Dermis microvascular lymphatic vessel endothelial cell (primary cell): Measurements from ENCODE around the gene VAMP4. TPM values are rescaled to one million over a fixed set of nuclear protein-coding genes. Genes with fewer than 3 reads are reported as not detected.

Source experiments
- DNase-seq, 2 donors: peaks; one replicate each; pipeline versions ENCODE4 v3.0.0 to v3.0.0-alpha.2; 2010; ENCODE audit warnings: low read depth in 2 of 2
- total RNA-seq: library from RNA; depleted of rRNA; stranded (reverse); fragments of >200 nt; gene quantifications from 2 replicates; pipeline ENCODE4 v1.2.1, GENCODE V29; 2014

Gene VAMP4, protein sequence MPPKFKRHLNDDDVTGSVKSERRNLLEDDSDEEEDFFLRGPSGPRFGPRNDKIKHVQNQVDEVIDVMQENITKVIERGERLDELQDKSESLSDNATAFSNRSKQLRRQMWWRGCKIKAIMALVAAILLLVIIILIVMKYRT
- total RNA-seq: 3.1 and 4.9 TPM in 2 replicates

DNA sequence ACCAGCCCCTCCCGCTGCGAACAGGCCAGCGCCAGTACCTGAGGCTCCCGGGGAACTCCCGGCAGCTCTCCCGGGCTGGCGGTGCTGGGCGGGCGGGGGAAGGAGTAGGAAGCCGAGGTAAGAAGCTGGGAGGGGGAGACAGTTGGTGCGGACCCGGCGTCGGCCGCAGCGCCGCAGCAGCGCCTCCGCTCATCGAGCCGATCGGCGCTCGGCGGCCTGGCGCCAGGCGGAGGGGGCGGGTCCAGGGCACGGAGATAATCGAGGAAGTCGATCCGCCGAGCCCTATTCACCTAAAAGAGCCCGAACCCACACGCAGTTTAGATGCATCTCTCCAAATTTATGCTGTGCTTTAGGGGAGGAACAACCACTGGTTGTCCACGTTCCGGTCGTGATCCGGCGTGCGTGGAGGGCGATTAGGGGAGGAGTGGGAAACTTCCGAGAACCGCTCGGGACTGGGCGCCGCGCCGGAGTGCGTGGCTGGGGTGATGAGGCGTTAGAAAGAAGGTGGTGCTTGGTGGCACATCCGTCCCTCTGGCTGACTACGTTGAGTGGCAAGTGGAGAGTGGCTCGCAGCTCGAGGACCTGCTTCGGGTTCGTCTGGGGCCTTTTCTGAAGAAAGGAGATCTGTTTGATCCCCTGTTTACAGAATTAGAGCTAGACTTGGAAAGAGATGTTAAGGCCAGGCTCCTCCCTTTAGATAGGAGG lies at the start of gene VAMP4:
VAMP4 (minus strand) TSS at position 194 of the 705 bp plus-strand sequence. CDS start 3,651 bp downstream, outside the sequence.
- DNase-seq: peak; percentile 52 to 89

DNA sequence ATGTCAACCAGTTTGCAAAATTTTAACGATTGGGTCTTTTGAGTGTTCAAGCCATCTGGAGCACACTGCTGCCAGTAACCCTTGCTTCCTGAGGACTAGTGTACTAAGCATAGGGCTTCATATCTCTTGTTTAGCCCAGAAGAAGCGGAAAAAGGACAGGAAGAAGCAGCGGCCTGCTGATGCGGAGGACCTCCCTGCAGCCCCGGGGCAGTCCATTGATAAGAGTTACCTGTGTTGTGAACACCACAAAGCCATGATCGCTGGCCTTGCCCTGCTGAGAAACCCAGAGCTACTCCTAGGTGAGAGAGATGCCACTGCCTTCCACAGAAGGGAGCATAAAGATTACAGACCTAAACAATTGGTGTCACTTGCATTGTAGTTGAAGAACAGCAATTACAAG lies 48.5 kb upstream of the VAMP4 start:
- no peak for DNase-seq

- no peak for DNase-seq
Measured at GRCh38 chr1:171788696-171789095, 46.8 kb upstream of the VAMP4 start.

DNA sequence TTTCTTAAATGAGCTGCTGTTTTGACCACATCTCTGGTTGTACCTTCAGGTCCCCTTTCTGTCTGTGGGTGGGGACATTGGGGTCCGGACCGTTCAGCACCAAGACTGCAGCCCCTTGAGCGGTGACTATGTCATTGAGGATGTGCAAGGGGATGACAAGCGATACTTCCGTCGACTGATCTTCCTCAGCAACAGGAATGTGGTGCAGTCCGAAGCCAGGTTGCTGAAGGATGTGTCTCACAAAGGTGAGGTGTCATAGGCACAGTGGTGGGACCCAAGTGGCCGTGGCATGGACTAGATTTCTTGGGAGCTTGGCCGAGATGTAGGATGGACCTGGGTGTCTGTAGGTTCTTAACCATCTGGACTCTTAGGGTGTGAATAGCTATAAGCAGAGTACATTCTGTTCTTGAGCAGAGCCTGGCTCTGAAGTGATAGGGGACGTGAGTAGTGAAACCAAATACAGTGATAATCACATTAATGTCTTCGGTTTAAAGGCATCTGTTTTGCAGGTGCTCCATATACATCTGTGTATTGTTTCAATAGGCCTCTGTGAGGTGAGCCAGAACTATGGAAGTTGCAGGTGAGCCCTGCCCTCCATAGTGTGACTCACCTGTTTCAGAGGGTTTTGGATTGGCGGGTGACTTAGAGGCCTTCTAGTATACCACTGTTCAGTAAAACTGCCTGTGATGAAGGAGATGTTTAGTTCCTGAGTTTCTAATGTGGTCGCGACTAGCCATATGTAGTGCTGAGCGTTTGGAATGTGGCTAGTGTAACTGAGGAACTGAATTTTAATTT lies 46.0 kb upstream of the VAMP4 start:
- no peak for DNase-seq

- DNase-seq: no peak
Measured at GRCh38 chr1:171786534-171786933, 44.7 kb upstream of the VAMP4 start.

DNA sequence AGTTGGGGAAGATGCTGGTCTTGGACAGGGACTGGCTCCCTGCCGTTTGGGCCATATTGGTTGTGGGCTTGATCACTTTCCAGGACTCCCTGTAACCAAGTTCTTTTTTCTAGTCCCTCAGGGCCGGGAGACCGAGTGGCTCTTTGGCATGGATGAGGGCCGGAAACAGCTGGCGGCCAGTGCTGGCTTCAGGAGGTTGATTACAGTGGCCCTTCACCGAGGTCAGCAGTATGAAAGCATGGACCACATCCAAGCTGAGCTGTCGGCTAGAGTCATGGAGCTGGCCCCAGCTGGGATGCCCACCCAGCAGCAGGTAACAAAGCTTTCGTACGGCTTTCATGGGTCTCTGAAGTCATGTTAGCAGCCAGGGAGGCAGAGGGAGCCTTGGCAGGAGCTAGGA lies 43.9 kb upstream of the VAMP4 start:
- DNase-seq: peak; percentile 47 to 69

GRCh38 chr1:171784784-171785183 lies 42.9 kb upstream of the VAMP4 start:
- DNase-seq: no peak

DNA sequence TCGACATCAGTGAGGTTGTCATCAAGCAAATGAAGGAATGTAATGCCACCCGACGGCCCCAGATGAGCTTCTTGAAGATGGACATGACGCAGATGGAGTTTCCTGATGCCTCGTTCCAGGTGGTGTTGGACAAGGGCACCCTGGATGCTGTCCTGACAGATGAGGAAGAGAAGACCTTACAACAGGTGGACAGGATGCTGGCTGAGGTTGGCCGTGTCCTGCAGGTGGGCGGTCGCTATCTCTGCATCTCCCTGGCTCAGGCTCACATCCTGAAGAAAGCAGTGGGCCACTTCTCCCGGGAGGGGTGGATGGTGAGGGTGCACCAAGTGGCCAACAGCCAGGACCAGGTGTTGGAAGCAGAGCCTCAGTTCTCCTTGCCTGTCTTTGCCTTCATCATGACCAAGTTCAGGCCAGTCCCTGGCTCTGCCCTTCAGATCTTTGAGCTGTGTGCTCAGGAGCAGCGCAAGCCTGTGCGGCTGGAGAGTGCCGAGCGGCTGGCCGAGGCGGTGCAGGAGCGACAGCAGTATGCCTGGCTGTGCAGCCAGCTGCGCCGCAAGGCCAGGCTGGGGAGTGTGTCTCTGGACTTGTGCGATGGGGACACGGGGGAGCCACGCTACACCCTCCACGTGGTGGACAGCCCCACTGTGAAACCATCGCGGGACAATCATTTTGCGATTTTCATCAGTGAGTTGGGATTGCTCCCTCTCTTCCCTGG lies 42.1 kb upstream of the VAMP4 start:
- DNase-seq: no peak

DNA sequence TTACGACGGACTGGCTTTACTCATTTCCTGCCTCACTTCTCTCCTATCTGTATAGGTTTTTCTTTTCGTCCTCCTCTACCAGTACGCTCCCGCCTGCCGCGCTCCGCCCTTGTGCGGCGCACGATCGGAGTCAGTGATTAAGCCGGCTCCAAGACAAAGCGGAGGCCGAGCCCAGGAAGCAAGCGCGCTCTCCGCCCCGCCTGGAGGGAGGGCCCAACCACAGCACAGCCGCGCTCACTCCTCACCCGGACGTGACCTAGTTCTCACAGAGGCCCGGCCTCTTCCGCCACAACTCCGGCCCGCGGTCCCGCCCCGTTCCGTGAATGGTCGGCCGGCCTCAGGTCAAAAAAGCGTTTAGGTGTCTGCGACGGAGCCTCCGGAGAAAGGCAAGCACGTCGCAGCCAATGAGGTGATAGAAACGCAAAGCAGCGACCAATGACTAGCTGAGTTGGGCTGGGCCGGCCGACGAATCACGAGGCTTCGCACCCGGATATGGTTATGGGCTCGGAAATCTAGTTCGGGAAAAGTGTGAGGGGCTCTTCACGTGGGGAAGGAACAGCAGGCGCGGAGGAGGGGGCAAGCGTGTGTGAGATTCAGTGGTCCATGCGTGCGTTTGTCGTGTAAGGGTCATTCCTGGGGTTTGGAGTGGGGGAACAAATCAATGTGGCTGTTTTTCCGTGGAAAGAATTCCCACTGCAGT lies 39.5 kb upstream of the VAMP4 start, which contains the start of gene METTL13:
METTL13 (plus strand) TSS at position 485 of the 700 bp plus-strand sequence. CDS start 308 bp downstream, outside the sequence.
- DNase-seq: peak; percentile 97 to 99

- DNase-seq: no peak
Measured at GRCh38 chr1:171780583-171781175, 38.8 kb upstream of the VAMP4 start.

DNA sequence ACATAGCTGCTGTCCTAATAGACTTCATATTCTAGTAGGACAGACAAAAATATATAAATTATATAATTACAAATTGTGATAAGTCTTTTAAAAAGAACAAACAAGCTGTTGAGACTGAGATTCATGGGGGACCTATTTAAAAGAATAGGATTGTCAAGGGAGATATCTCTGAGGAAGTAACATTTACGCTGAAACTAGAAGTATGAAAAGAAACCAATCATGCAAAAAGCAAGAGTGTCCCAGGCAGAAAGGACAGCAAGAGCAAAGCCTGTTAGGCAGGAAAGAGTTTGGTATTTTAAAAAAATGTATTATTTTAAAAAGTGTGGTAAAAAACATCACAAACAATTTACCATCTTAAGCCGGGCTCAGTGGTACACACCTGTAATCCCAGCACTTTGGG lies 30.4 kb upstream of the VAMP4 start:
- no peak for DNase-seq

DNA sequence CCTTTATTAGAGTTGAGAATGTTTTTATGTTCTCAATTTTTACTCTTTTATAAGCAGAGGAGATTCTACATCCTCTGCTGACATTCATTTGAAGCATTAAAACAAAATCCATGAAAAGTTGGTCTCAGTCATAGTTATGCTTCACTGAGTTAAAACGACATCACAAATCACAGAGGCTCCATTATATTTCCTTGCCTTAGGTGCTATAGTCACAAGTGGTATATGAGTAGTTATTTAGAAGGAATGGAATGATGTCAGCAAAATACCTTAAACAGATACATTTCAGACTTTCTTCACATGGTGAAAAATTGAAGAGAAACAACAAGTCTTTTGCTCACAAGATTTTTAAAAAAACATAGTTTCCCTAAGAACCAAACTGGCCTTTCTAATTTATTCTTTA lies 27.9 kb upstream of the VAMP4 start:
- DNase-seq: no peak

DNA sequence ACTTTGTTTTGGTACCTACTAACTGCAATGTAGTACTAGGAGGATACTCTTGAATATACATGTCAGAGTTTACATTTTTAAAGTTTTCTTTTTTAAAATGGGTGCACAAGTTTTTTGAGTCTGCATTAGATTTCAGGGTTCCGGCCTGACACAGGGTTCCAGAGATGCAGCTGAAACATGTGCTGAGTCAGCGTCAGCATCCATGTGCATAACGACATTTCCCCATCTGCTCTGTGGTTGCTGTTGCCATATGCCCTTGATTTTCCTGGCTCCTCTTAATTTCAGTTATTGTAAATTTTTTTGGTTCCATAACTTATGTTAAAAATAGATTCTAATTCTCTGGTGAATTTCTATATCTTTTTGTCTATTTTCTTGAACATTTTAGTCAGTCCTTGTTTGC lies 27.3 kb upstream of the VAMP4 start:
- no peak for DNase-seq

- DNase-seq: no peak
Measured at GRCh38 chr1:171763764-171764163, 21.9 kb upstream of the VAMP4 start.

GRCh38 chr1:171762143-171762563 lies 20.3 kb upstream of the VAMP4 start:
- no peak for DNase-seq

DNA sequence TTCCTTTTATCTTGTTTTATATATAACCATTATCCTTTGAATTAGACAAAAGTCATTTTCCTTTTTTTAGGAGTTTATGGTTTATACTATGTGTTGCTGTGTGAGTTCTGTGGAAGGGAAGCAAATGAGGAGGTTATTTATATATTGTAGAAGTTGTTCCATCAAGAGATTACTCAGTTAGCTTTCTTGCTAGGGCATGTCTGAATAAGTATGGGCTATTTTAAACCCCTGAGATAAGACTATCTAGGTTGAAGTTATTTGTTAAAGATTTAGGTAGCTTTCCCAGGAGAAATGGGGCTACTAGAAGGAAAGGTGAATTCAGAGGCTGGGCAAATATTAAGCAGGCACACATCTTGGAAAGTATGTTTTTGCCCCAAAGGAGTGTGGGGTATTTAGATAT lies 16.1 kb upstream of the VAMP4 start:
- DNase-seq: no peak

GRCh38 chr1:171756856-171757255 lies 15.0 kb upstream of the VAMP4 start:
- DNase-seq: no peak

DNA sequence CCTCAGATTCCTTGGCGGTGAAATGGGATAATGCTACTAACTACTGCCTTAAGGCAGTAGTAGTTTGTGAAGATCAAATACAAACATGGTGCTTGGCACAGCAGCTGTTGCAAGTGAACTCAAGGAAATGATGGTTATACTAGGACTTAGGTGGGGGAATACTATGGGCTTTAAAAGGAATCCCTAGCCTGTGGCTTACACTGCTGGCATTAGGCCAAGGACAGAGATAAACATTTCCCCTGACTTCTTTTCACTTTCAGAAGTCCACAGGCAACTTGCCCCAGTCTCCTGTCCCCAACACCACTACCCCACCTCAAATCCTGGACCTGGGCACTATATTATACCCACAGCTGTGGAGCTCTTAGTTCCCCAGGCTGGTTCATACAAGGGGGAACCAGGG lies 13.1 kb upstream of the VAMP4 start:
- no peak for DNase-seq

GRCh38 chr1:171754353-171754705 lies 12.5 kb upstream of the VAMP4 start:
- no peak for DNase-seq

GRCh38 chr1:171753685-171754352 lies 12.0 kb upstream of the VAMP4 start:
- no peak for DNase-seq
